A549 (cell line): Measurements from ENCODE around the gene MINDY4. TPM values are rescaled to one million over a fixed set of nuclear protein-coding genes. Genes with fewer than 3 reads are reported as not detected.

Experiments
- ATAC-seq, 2 experiments: fragments of 200-7000 bp in 1 of 2; fragments of >200 bp in 1 of 2; cut with Nextera tagmentation in 1 of 2; cut with Tn5 transposase in 1 of 2; 3 replicates each; pipeline versions ENCODE4 v1.8.0 to v1.9.1; 2018 to 2020; ENCODE audit warnings: mild to moderate bottlenecking in 1 of 2, moderate library complexity in 1 of 2
- CTCF ChIA-PET: fragments of 300-600 bp; sonication (Branson Sonifier 250); formaldehyde crosslinking; extraction: SDS; loops from one replicate; lab custom pipeline; 2021; ENCODE audit warnings: antibody characterized with exemption, inconsistent platforms; lab: Yijun Ruan, JAX
- POLR2A ChIA-PET: fragments of 350-600 bp; formaldehyde crosslinking; extraction: SDS; loops from one replicate; lab custom pipeline; 2021; ENCODE audit warnings: antibody characterized with exemption, inconsistent platforms; lab: Yijun Ruan, JAX
- DNase-seq, 2 experiments: peaks; one replicate each; pipeline versions ENCODE4 v3.0.0 to v3.0.0-alpha.2; 2011 to 2016; ENCODE audit warnings: low read depth in 1 of 2, low spot score in 1 of 2
- FAIRE-seq: peaks from 2 replicates; lab custom pipeline; 2011; peaks lifted over from hg19 to GRCh38; lab: Jason Lieb, UNC
- H3K27ac ChIP-seq, 2 experiments: fragments of >200 bp; sonication (Bioruptor Twin); formaldehyde crosslinking; 3 replicates each; pipeline ENCODE4 v1.5.1; 2016 to 2017
- H3K4me1 ChIP-seq: fragments of >200 bp; sonication (Bioruptor Twin); formaldehyde crosslinking; 3 replicates; pipeline ENCODE4 v1.6.1; 2016
- H3K4me2 ChIP-seq: fragments of >200 bp; sonication (Bioruptor Twin); formaldehyde crosslinking; 3 replicates; pipeline ENCODE4 v1.6.1; 2016
- H3K4me3 ChIP-seq: fragments of >200 bp; sonication (Bioruptor Twin); formaldehyde crosslinking; 3 replicates; pipeline ENCODE4 v1.5.1; 2016
- H3K9me3 ChIP-seq: fragments of >200 bp; sonication (Bioruptor Twin); formaldehyde crosslinking; 3 replicates; pipeline ENCODE4 v1.6.1; 2016
- CBX2 ChIP-seq: fragments of 200-600 bp; sonication (generic); IDR thresholded peaks from 2 replicates; pipeline ENCODE4 v1.6.1; 2016; ENCODE audit warnings: low read depth, mild to moderate bottlenecking, borderline replicate concordance
- CBX8 ChIP-seq: fragments of 200-600 bp; sonication (generic); IDR thresholded peaks from 2 replicates; pipeline ENCODE4 v1.6.1; 2016
- CHD2 ChIP-seq: fragments of 150-350 bp; IDR thresholded peaks from 2 replicates; pipeline ENCODE4 v1.6.1; 2014; ENCODE audit warnings: low read length; ENCODE audit not compliant: partially characterized antibody
- CTCF ChIP-seq: fragments of >200 bp; sonication (Bioruptor Twin); formaldehyde crosslinking; IDR thresholded peaks from 3 replicates; pipeline ENCODE4 v1.5.1; 2016
- EHF ChIP-seq: fragments of 250-450 bp; sonication (Bioruptor Pico); IDR thresholded peaks from 2 replicates; pipeline ENCODE4 v1.5.0; 2020; ENCODE audit warnings: mild to moderate bottlenecking
- FOSB ChIP-seq: fragments of 250-450 bp; sonication (Bioruptor Pico); IDR thresholded peaks from 2 replicates; pipeline ENCODE4 v1.5.0; 2020; ENCODE audit warnings: mild to moderate bottlenecking, moderate library complexity
- FOXS1 ChIP-seq: fragments of 250-450 bp; sonication (Bioruptor Pico); IDR thresholded peaks from 2 replicates; pipeline ENCODE4 v1.5.0; 2020; ENCODE audit warnings: mild to moderate bottlenecking, moderate library complexity
- GATA3 ChIP-seq: IDR thresholded peaks from 2 replicates; pipeline ENCODE4 v1.6.1; 2012; ENCODE audit warnings: borderline replicate concordance
- HDAC2 ChIP-seq: fragments of 200-600 bp; sonication (generic); IDR thresholded peaks from 2 replicates; pipeline ENCODE4 v1.6.1; 2016
- HEYL ChIP-seq: fragments of 250-450 bp; sonication (Bioruptor Pico); IDR thresholded peaks from 2 replicates; pipeline ENCODE4 v1.8.0; 2021; ENCODE audit warnings: mild to moderate bottlenecking, moderate library complexity
- HMGXB4 ChIP-seq: fragments of 250-450 bp; sonication (Bioruptor Pico); IDR thresholded peaks from 2 replicates; pipeline ENCODE4 v1.5.0; 2021; ENCODE audit warnings: mild to moderate bottlenecking, moderate library complexity, borderline replicate concordance
- HOXA7 ChIP-seq: fragments of 250-450 bp; sonication (Bioruptor Pico); IDR thresholded peaks from 2 replicates; pipeline ENCODE4 v1.5.0; 2020; ENCODE audit warnings: mild to moderate bottlenecking, moderate library complexity
- HOXB13 ChIP-seq: fragments of 250-450 bp; sonication (Bioruptor Pico); IDR thresholded peaks from 2 replicates; pipeline ENCODE4 v1.5.0; 2020; ENCODE audit warnings: low read depth, mild to moderate bottlenecking, moderate library complexity
- HOXB5 ChIP-seq: fragments of 250-450 bp; sonication (Bioruptor Pico); IDR thresholded peaks from 2 replicates; pipeline ENCODE4 v1.5.0; 2020; ENCODE audit warnings: mild to moderate bottlenecking, moderate library complexity
- JUN ChIP-seq, 2 experiments: fragments of >200 bp; sonication (Bioruptor Twin); formaldehyde crosslinking; IDR thresholded peaks; 2 replicates in 1 of 2; 3 replicates in 1 of 2; pipeline ENCODE4 v1.6.1; 2016 to 2017
- JUNB ChIP-seq: fragments of >200 bp; sonication (Bioruptor Twin); formaldehyde crosslinking; IDR thresholded peaks from 2 replicates; pipeline ENCODE4 v1.6.1; 2016
- KDM1A ChIP-seq: fragments of 200-600 bp; sonication (generic); IDR thresholded peaks from 2 replicates; pipeline ENCODE4 v1.6.1; 2016; ENCODE audit warnings: low read depth, mild to moderate bottlenecking
- KDM5A ChIP-seq: fragments of 200-600 bp; sonication (generic); IDR thresholded peaks from 2 replicates; pipeline ENCODE4 v1.6.1; 2016; ENCODE audit warnings: antibody characterized with exemption, mild to moderate bottlenecking
- MAFK ChIP-seq: fragments of 450-650 bp; IDR thresholded peaks from 2 replicates; pipeline ENCODE4 v1.6.1; 2014; ENCODE audit not compliant: partially characterized antibody
- MAZ ChIP-seq: fragments of 150-350 bp; IDR thresholded peaks from 2 replicates; pipeline ENCODE4 v1.6.1; 2014; ENCODE audit warnings: antibody characterized with exemption, low read depth, low read length, borderline replicate concordance
- MYC ChIP-seq: IDR thresholded peaks from 2 replicates; pipeline ENCODE4 v1.6.1; 2012; ENCODE audit warnings: mild to moderate bottlenecking, inconsistent platforms, low read length, improper control_type of control experiment, borderline replicate concordance
- NFE2L2 ChIP-seq: fragments of 150-350 bp; conservative IDR thresholded peaks from 2 replicates; pipeline ENCODE4 v1.6.1; 2014; ENCODE audit warnings: low read length
- NPAS2 ChIP-seq: fragments of 250-450 bp; sonication (Bioruptor Pico); IDR thresholded peaks from 2 replicates; pipeline ENCODE4 v1.8.0; 2022; ENCODE audit warnings: mild to moderate bottlenecking, moderate library complexity, borderline replicate concordance
- NR3C1 ChIP-seq: fragments of >200 bp; sonication (Bioruptor Twin); formaldehyde crosslinking; IDR thresholded peaks from 3 replicates; pipeline ENCODE4 v1.6.1; 2017
- POLR2A ChIP-seq: IDR thresholded peaks from 2 replicates; pipeline ENCODE4 v1.6.1; 2012; ENCODE audit warnings: mild to moderate bottlenecking, low read length
- POLR2AphosphoS2 ChIP-seq: conservative IDR thresholded peaks from 2 replicates; pipeline ENCODE4 v1.6.1; 2012; ENCODE audit warnings: low read length, improper control_type of control experiment, inconsistent platforms
- RAD21 ChIP-seq, 2 experiments: fragments of >200 bp in 1 of 2; sonication (Bioruptor Twin) in 1 of 2; formaldehyde crosslinking in 1 of 2; IDR thresholded peaks in 1 of 2; conservative IDR thresholded peaks in 1 of 2; 2 replicates in 1 of 2; 3 replicates in 1 of 2; pipeline ENCODE4 v1.6.1; 2012 to 2018; ENCODE audit warnings: inconsistent platforms in 1 of 2
- RCOR1 ChIP-seq: fragments of 150-350 bp; IDR thresholded peaks from 2 replicates; pipeline ENCODE4 v1.6.1; 2014; ENCODE audit warnings: antibody characterized with exemption, low read length, low read depth
- SMC3 ChIP-seq: fragments of >200 bp; sonication (Bioruptor Twin); formaldehyde crosslinking; IDR thresholded peaks from 3 replicates; pipeline ENCODE4 v1.6.1; 2018; ENCODE audit warnings: inconsistent platforms
- TP53 ChIP-seq: fragments of 250-450 bp; sonication (Bioruptor Pico); IDR thresholded peaks from 2 replicates; pipeline ENCODE4 v1.5.0; 2021; ENCODE audit warnings: mild to moderate bottlenecking, moderate library complexity
- ZFP36 ChIP-seq: fragments of 450-650 bp; IDR thresholded peaks from 2 replicates; pipeline ENCODE4 v1.6.1; 2014; ENCODE audit warnings: borderline replicate concordance; ENCODE audit not compliant: partially characterized antibody
- ZNF302 ChIP-seq: fragments of 250-450 bp; sonication (Bioruptor Pico); IDR thresholded peaks from 2 replicates; pipeline ENCODE4 v1.9.0; 2021; ENCODE audit warnings: inconsistent platforms, mild to moderate bottlenecking, moderate library complexity
- ZSCAN20 ChIP-seq: fragments of 250-450 bp; sonication (Bioruptor Pico); IDR thresholded peaks from 2 replicates; pipeline ENCODE4 v1.8.0; 2022; ENCODE audit warnings: mild to moderate bottlenecking, moderate library complexity
- WGBS: methylation state at CpG from one replicate; pipeline ENCODE4 v1.1.6; 2017; ENCODE audit errors: missing lambda C conversion rate; 5-methylcytosine and 5-hydroxymethylcytosine counted together
- polyA minus RNA-seq: library from RNA; depleted of rRNA, polyadenylated mRNA; stranded (reverse); fragments of >200 nt; gene quantifications from 2 replicates; pipeline ENCODE4 v1.2.3, GENCODE V29; 2011; rRNA and poly(A)+ RNA removed
- polyA plus RNA-seq, 4 experiments: library from polyadenylated mRNA; depleted of rRNA in 3 of 4; stranded (reverse); fragments of >200 nt; fragmentation: RNase III in 1 of 4; extraction: RNeasy Plus Mini Kit Qiagen cat#74134 plus additional on column Dnase treatment in 1 of 4; gene quantifications; 2 replicates in 3 of 4; 3 replicates in 1 of 4; pipeline ENCODE4 v1.2.3, GENCODE V29; 2011 to 2017
- TF ChIP-seq, protein P1 (sequence below): IDR thresholded peaks from 2 replicates; pipeline ENCODE4 v1.6.1; 2012; ENCODE audit warnings: low read depth, borderline replicate concordance
- TF ChIP-seq, protein P2 (sequence below): fragments of >200 bp; sonication (Bioruptor Twin); formaldehyde crosslinking; IDR thresholded peaks from 2 replicates; pipeline ENCODE4 v1.6.1; 2016
- TF ChIP-seq, protein P3 (sequence below): fragments of 150-350 bp; IDR thresholded peaks from 2 replicates; pipeline ENCODE4 v1.6.1; 2014; ENCODE audit warnings: low read depth, mild to moderate bottlenecking, low read length
- TF ChIP-seq, protein P4 (sequence below): IDR thresholded peaks from 2 replicates; pipeline ENCODE4 v1.6.1; 2012

MINDY4 gene
- polyA plus RNA-seq (2011; rRNA removed) (1.8 and 2.9 TPM in 2 replicates), polyA plus RNA-seq (2017; fragmentation: RNase III; extraction: RNeasy Plus Mini Kit Qiagen cat#74134 plus additional on column Dnase treatment) (3.6 TPM in 3 replicates), polyA minus RNA-seq (4.3 and 4.7 TPM in 2 replicates)
- 1.9 and 2.1 TPM in 2 replicates for polyA plus RNA-seq (2012; cell fraction: cytosol; rRNA removed)
- polyA plus RNA-seq (2012; cell fraction: nucleus; rRNA removed), result 3.3 and 4.5 TPM in 2 replicates

GRCh38 chr7:30771174-30771879, at the start of gene MINDY4:
MINDY4 (plus strand) TSS chr7:30771417; CDS start chr7:30771494, 77 bp downstream.
- peak; percentile 83 to 87 for DNase-seq
- Histone ChIP-seq H3K9me3 (no peaks in the 10 kb centered on the region), H3K27ac (peak within 1 kb of the TSS; percentile 81 to 96), H3K4me1 (peaks cover 9% of the 10 kb centered on the region; the same call in 2 of the 3 replicates), H3K4me3 (peak within 1 kb of the TSS; percentile 79), H3K4me2 (peak within 1 kb of the TSS; percentile 86)
- CTCF ChIA-PET, result interaction anchor here (2.2 to 2.4 kb wide), 2 partner anchors 10 to 31 kb away, joined by 5 to 6 read pairs; no protein-coding TSS in a partner anchor
- 7% methylated on average over 26 of the region's 62 CpGs for WGBS
- POLR2A ChIA-PET, result no interaction called here
- peak; percentile 93 to 98 for ATAC-seq
- no peak for FAIRE-seq
- TF ChIP-seq RAD21 (conservative IDR thresholded peaks at IDR 0.05 in 1 of 2, IDR thresholded peaks at IDR 0.05 in 1 of 2) (no peak), KDM5A (no peak), HOXA7 (no peak), CHD2 (no peak), TP53 (CRISPR knock-in tag) (no peak), MAFK (no peak), HDAC2 (no peak), POLR2A (peak; percentile 82), FOXS1 (CRISPR knock-in tag) (no peak), JUNB (no peak), POLR2AphosphoS2 (no peak), MYC (no peak), HMGXB4 (CRISPR knock-in tag) (no peak), ZSCAN20 (CRISPR knock-in tag) (no peak), RCOR1 (no peak), HOXB5 (CRISPR knock-in tag) (no peak), HOXB13 (CRISPR knock-in tag) (no peak), CBX8 (no peak), SMC3 (no peak), GATA3 (no peak), MAZ (no peak), KDM1A (no peak), ZNF302 (CRISPR knock-in tag) (no peak), EHF (no peak), ZFP36 (no peak), NPAS2 (no peak), NFE2L2 (no peak), JUN (IDR thresholded peaks at IDR 0.05) (peak in 1 of 2 experiments; percentile 62; a peak in 2 of 5 replicates), CTCF (no peak), FOSB (CRISPR knock-in tag) (no peak), NR3C1 (no peak), CBX2 (no peak), HEYL (CRISPR knock-in tag) (no peak)
- TF ChIP-seq, protein P1, sequence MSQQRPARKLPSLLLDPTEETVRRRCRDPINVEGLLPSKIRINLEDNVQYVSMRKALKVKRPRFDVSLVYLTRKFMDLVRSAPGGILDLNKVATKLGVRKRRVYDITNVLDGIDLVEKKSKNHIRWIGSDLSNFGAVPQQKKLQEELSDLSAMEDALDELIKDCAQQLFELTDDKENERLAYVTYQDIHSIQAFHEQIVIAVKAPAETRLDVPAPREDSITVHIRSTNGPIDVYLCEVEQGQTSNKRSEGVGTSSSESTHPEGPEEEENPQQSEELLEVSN, result 0 out of 2 replicates have a peak, but pooled peaks have one; percentile 44
- TF ChIP-seq, protein P2, sequence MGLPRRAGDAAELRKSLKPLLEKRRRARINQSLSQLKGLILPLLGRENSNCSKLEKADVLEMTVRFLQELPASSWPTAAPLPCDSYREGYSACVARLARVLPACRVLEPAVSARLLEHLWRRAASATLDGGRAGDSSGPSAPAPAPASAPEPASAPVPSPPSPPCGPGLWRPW, result no peak
- TF ChIP-seq, protein P3, sequence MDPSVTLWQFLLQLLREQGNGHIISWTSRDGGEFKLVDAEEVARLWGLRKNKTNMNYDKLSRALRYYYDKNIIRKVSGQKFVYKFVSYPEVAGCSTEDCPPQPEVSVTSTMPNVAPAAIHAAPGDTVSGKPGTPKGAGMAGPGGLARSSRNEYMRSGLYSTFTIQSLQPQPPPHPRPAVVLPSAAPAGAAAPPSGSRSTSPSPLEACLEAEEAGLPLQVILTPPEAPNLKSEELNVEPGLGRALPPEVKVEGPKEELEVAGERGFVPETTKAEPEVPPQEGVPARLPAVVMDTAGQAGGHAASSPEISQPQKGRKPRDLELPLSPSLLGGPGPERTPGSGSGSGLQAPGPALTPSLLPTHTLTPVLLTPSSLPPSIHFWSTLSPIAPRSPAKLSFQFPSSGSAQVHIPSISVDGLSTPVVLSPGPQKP, result no peak
- TF ChIP-seq, protein P4, sequence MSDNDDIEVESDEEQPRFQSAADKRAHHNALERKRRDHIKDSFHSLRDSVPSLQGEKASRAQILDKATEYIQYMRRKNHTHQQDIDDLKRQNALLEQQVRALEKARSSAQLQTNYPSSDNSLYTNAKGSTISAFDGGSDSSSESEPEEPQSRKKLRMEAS, result peak; percentile 78
